GM10266 (cell line): ENCODE results near the gene SYNPR.

Experiments used
- DNase-seq: peaks from one replicate; pipeline ENCODE4 v3.0.0; 2012; ENCODE audit errors: extremely low spot score
- CTCF ChIP-seq: IDR thresholded peaks from 2 replicates; pipeline ENCODE4 v1.5.1; 2012; ENCODE audit warnings: mild to moderate bottlenecking, low read depth; ENCODE audit not compliant: control insufficient read depth, insufficient read depth; ENCODE audit errors: missing control alignments

SYNPR gene

GRCh38 chr3:63571682-63572081, 293.6 kb downstream of the SYNPR start:
- no peak for DNase-seq
- no peak for TF ChIP-seq CTCF

DNA sequence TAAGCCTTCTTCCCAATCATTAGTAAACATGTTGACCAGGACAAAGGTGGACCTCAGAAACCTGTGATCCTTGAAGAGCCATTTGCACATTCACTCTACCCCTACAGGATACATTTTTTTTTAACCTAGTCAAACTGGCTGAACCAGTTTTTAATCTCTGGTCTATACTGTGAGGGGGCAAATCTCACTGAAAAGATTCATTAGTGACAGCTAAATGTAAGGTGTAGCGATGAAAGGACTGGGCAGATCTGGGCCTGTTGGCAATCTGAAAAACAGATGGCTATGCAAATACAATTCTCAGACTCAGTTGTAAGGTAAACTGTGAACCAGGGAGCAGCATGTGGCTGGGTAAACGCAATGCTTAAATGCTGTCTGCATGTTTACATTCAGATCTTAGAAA, 298.7 kb downstream of the SYNPR start:
- no peak for DNase-seq
- no peak for TF ChIP-seq CTCF

GRCh38 chr3:63578858-63579257, 300.8 kb downstream of the SYNPR start:
- DNase-seq: no peak

GRCh38 chr3:63580151-63580550, 302.0 kb downstream of the SYNPR start:
- DNase-seq: no peak
- TF ChIP-seq CTCF: no peak

More at GRCh38 chr3:63578858-63579257, 300.8 kb downstream of the SYNPR start:
- no peak for TF ChIP-seq CTCF

GRCh38 chr3:63582943-63583500, 304.9 kb downstream of the SYNPR start:
- DNase-seq: no peak
- no peak for TF ChIP-seq CTCF

GRCh38 chr3:63584681-63585080, 306.6 kb downstream of the SYNPR start:
- no peak for TF ChIP-seq CTCF
- no peak for DNase-seq

- DNase-seq: no peak
- no peak for TF ChIP-seq CTCF
Measured at GRCh38 chr3:63585927-63586326, 307.8 kb downstream of the SYNPR start.
